ENCODE measurements around the gene SLC10A7. TPM values are rescaled to one million over a fixed set of nuclear protein-coding genes. Genes with fewer than 3 reads are reported as not detected.

SLC10A7 gene, protein sequence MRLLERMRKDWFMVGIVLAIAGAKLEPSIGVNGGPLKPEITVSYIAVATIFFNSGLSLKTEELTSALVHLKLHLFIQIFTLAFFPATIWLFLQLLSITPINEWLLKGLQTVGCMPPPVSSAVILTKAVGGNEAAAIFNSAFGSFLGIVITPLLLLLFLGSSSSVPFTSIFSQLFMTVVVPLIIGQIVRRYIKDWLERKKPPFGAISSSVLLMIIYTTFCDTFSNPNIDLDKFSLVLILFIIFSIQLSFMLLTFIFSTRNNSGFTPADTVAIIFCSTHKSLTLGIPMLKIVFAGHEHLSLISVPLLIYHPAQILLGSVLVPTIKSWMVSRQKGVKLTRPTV
- total RNA-seq = 10 to 100 TPM; 15.9 to 23.3 TPM

DNA sequence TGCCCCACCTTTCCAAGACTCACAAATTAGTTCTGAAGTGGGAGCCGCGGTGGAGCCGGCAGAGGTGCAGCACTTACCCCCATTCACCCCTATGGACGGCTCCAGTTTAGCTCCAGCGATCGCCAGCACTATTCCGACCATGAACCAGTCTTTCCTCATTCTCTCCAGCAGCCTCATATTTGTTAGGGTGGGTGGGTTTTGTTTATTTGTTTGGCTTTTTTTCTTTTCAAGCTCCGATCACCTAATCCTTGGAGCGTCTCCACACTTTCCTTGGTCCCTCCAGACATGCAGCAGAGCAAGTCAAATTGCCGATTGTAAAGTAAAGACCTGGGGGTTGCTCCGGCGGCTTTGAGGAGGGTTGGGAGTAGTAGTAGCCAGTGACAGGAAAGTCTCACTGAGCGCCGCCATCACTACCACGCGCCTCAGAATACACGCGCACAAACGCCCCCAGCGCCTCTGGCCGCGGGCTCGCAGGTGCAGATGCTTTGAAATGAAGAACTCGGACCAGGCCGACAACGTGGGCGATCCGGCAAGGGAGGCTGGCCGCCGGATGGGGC lies at the start of gene SLC10A7:
TSS of gene SLC10A7 (minus strand) at position 400 of the 557 bp plus-strand sequence. CDS start at position 177, 223 bp downstream.
- ChIA-PET POLR2A (no interaction called here), CTCF (interaction anchor here (1.1 to 2.6 kb wide), 2 partner anchors 10 to 41 kb away, joined by 3 to 11 read pairs; no protein-coding TSS in a partner anchor)
- peaks cover under 1% of the 10 kb centered on the region for H3K9me3 Mint-ChIP-seq
- H3K4me1 Mint-ChIP-seq = peaks cover 22% of the 10 kb centered on the region
- no peaks in the 10 kb centered on the region for H3K36me3 Mint-ChIP-seq (ENCODE audit: low read depth)
- no peak within 1 kb of the TSS for H3K27ac Mint-ChIP-seq
- no peaks in the 10 kb centered on the region for H3K27me3 Mint-ChIP-seq
- peak; percentile 74 for DNase-seq
- H3K4me3 Mint-ChIP-seq = no peak within 1 kb of the TSS

DNA sequence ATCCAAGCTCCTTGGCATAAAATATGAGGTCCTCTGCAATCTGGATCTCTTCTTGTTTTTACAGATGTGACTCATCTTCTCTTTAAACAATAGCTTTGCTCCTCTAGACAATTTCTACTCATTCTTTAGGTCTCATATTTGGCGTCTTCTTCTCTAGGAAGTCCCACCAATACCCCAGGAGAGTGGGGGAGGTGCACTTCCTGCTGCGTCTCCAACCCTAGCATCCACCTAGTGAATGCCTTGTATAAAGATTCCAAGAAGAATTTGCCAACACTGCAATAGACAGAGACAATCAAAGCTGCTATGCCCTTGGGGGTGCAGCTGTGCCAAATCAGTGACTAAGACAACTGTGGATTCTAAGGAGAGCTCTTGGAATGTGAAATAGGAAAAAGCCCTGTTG lies 45.7 kb upstream of the SLC10A7 start:
- no peak overlapping the region for H3K4me3 Mint-ChIP-seq
- H3K27ac Mint-ChIP-seq = no peak overlapping the region
- H3K36me3 Mint-ChIP-seq (ENCODE audit: low read depth) = no peaks in the 10 kb centered on the region
- ChIA-PET CTCF (no interaction called here), POLR2A (no interaction called here)
- H3K4me1 Mint-ChIP-seq = no peaks in the 10 kb centered on the region
- H3K27me3 Mint-ChIP-seq = peaks cover 3% of the 10 kb centered on the region
- no peak for DNase-seq
- H3K9me3 Mint-ChIP-seq = no peaks in the 10 kb centered on the region

DNA sequence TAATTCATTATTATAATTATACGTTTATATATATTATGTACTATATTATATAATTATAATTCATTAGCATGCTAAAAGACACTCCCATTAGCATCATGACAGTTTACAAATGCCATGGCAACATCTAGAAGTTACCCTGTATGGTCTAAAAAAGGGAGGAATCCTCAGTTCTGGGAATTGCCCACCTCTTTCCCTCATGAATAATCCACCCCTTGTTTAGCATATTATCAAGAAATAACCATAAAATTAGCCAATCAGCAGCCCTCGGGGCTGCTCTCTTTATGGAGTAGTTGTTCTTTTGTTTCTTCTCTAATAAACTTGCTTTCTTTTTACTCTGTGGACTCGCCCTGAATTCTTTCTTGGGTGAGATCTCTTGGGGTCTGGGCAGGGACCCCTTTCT lies 42.8 kb upstream of the SLC10A7 start:
- Mint-ChIP-seq H3K36me3 (ENCODE audit: low read depth) (no peaks in the 10 kb centered on the region), H3K27me3 (peaks cover 9% of the 10 kb centered on the region), H3K27ac (no peak overlapping the region), H3K4me1 (no peaks in the 10 kb centered on the region), H3K9me3 (peaks cover 2% of the 10 kb centered on the region), H3K4me3 (no peak overlapping the region)
- DNase-seq = no peak
- ChIA-PET CTCF (no interaction called here), POLR2A (no interaction called here)

DNA sequence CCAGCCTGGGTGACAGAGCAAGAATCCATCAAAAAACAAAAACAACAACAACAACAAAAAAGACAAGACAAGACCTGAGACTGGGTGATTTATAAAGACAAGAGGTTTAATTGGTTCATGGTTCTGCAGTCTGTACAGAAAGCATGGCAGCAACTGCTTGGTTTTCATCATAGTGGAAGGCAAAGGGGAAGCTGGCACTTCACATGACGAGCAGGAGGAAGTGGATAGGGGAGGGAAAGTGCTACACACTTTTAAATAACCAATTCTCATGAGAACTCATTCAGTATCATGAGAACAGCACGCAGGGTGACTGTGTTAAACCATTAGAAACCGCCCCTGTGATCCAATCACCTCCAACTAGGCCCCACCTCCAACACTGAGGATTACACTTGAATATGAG lies 28.4 kb upstream of the SLC10A7 start:
- no peak for DNase-seq
- ChIA-PET POLR2A (no interaction called here), CTCF (no interaction called here)

DNA sequence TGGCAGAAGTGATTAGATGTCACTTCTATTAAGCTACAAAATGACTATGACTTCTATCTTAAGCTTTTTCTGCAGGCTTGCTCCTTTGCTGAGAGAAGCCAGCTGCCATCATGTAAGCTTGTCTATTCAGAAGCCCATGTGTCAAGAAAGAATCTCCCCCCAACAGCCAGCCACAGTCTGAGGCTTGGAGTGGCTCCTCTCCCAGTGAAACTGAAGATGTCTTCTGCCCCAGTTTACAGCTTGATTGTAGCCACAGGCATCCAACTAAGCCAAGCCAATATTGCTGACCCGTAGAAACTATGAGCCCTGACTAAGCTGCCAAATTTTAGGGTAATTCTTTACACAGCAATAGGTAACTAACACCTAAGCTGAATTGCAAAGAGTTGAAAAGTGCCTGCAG lies 26.7 kb upstream of the SLC10A7 start:
- CTCF ChIA-PET = no interaction called here
- H3K36me3 Mint-ChIP-seq (ENCODE audit: low read depth) = no peaks in the 10 kb centered on the region
- DNase-seq = no peak
- peaks cover 5% of the 10 kb centered on the region for H3K9me3 Mint-ChIP-seq
- peaks cover 2% of the 10 kb centered on the region for H3K27me3 Mint-ChIP-seq
- no peak overlapping the region for H3K27ac Mint-ChIP-seq
- H3K4me3 Mint-ChIP-seq = no peak overlapping the region
- no peaks in the 10 kb centered on the region for H3K4me1 Mint-ChIP-seq
- POLR2A ChIA-PET = no interaction called here

More for the DNA sequence above, 28.4 kb upstream of the SLC10A7 start:
- Mint-ChIP-seq H3K36me3 (ENCODE audit: low read depth) (no peaks in the 10 kb centered on the region), H3K27ac (no peak overlapping the region), H3K27me3 (peaks cover 2% of the 10 kb centered on the region), H3K9me3 (no peaks in the 10 kb centered on the region), H3K4me1 (no peaks in the 10 kb centered on the region), H3K4me3 (no peak overlapping the region)

DNA sequence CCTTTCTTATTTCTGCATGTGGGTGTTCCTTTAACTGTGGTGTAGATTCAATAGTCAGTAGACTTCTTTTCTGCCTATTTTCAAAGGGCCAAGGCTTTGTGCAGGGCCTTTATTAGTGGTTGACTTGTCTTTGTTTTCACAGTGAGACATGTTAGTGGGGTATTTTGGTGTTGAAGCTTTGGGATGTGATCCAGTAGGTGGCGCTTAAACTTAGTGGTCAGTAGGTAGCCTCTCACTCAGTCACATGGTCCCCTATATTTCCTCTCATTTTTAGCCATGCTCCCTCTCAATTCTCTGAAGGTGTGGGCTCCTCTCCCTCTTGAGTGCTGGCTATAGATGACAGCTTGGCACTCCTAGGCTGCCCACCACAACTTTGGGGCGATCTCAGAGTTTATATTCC lies 23.4 kb upstream of the SLC10A7 start:
- POLR2A ChIA-PET = no interaction called here
- DNase-seq = no peak
- H3K36me3 Mint-ChIP-seq (ENCODE audit: low read depth) = no peaks in the 10 kb centered on the region
- peaks cover 5% of the 10 kb centered on the region for H3K9me3 Mint-ChIP-seq
- H3K4me3 Mint-ChIP-seq = no peak overlapping the region
- CTCF ChIA-PET = no interaction called here
- no peak overlapping the region for H3K27ac Mint-ChIP-seq
- H3K27me3 Mint-ChIP-seq = peaks cover 15% of the 10 kb centered on the region
- H3K4me1 Mint-ChIP-seq = no peaks in the 10 kb centered on the region

DNA sequence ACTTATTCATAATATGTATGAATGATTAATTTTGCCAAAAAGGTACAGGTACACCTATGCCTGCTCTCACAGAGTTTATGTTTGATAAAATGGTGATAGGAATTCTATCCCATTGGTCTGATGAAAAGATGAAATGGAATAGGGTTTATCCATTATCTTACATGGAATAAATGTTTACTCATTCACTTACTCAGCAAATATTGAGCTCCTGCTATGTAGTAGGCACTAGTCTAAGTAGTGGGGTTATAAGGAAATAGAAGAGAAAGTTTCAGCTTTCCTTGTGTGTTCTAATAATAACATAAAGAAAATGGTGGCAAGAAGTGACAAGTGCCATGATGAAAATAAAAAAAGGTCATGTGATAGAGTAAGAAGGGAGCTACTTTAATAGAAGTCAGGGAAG lies 12.4 kb upstream of the SLC10A7 start:
- H3K36me3 Mint-ChIP-seq (ENCODE audit: low read depth) = no peaks in the 10 kb centered on the region

DNA sequence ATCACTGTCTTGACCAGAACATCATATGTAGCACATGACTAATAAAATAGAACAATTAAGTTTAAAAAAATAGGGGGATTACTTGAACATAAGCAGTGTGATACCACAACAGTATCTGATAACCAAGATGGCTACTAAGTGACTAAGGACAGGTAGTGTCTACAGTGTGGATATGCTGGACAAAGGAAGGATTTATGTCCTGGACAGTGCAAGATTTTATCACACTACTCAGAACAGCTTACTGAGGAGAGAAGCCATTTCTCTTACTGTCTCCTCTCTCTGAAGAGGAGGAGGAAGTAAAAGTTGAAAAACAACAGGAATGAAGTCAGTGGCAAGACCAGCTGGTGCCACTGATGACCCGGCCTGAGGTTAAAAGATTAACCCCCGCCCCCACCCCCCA lies 4.0 kb upstream of the SLC10A7 start:
- ChIA-PET POLR2A (no interaction called here), CTCF (interaction anchor here (0.9 kb wide), 1 partner anchor 15 kb away, joined by 3 read pairs; no protein-coding TSS in a partner anchor)
- Mint-ChIP-seq H3K4me3 (no peak overlapping the region), H3K27ac (no peak overlapping the region), H3K36me3 (ENCODE audit: low read depth) (no peaks in the 10 kb centered on the region), H3K4me1 (peaks cover 14% of the 10 kb centered on the region), H3K27me3 (peaks cover 5% of the 10 kb centered on the region), H3K9me3 (peaks cover 2% of the 10 kb centered on the region)
- no peak for DNase-seq

More for the DNA sequence above, 12.4 kb upstream of the SLC10A7 start:
- Mint-ChIP-seq H3K4me1 (no peaks in the 10 kb centered on the region), H3K27ac (no peak overlapping the region), H3K4me3 (no peak overlapping the region), H3K27me3 (peaks cover 12% of the 10 kb centered on the region), H3K9me3 (peaks cover 3% of the 10 kb centered on the region)
- no peak for DNase-seq
- CTCF ChIA-PET = no interaction called here
- POLR2A ChIA-PET = no interaction called here

DNA sequence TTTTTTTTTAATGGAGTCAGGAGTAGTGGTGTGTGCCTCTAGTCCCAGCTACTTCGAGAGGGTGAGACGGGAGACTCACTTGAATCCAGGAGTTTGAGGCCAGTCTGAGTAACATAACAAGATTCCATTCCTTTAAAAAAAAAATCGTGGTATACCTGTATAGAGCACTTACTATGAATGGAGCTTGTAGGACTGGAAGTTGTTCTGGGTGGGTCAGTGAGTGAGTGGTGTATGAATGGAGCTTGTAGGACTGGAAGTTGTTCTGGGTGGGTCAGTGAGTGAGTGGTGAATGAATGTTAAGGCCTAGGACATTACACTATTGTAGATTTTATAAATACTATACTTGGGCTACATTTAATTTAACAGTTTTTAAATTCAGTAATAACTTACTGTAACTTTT lies 2.9 kb upstream of the SLC10A7 start:
- Mint-ChIP-seq H3K27ac (no peak overlapping the region), H3K36me3 (ENCODE audit: low read depth) (no peaks in the 10 kb centered on the region), H3K4me1 (peaks cover 14% of the 10 kb centered on the region), H3K4me3 (no peak overlapping the region), H3K9me3 (peaks cover 2% of the 10 kb centered on the region), H3K27me3 (no peaks in the 10 kb centered on the region)
- ChIA-PET CTCF (no interaction called here), POLR2A (no interaction called here)
- no peak for DNase-seq

DNA sequence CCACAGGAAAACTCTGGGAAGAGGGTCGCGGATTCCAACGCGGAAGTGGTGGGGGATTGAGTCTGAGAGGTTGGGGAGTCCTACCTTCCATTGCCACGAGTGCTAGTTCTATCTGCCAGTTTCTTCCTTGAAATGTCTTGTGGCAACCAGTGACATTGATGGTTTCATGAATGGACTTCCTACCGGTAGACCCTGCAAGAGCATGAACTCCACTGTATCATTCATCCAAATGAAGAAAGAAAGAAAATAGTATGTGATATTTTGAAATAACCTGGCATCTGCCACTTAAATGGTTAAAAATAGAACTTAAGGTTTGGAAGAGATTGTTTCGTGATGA lies 1.1 kb upstream of the SLC10A7 start:
- no peak for DNase-seq
- H3K27me3 Mint-ChIP-seq = no peaks in the 10 kb centered on the region
- H3K27ac Mint-ChIP-seq = no peak overlapping the region
- peaks cover 21% of the 10 kb centered on the region for H3K4me1 Mint-ChIP-seq
- H3K36me3 Mint-ChIP-seq (ENCODE audit: low read depth) = no peaks in the 10 kb centered on the region
- H3K4me3 Mint-ChIP-seq = no peak overlapping the region
- ChIA-PET CTCF (interaction anchor here (1.3 kb wide), 1 partner anchor 654 kb away, joined by 3 read pairs; no protein-coding TSS in a partner anchor), POLR2A (no interaction called here)
- H3K9me3 Mint-ChIP-seq = peaks cover 2% of the 10 kb centered on the region

DNA sequence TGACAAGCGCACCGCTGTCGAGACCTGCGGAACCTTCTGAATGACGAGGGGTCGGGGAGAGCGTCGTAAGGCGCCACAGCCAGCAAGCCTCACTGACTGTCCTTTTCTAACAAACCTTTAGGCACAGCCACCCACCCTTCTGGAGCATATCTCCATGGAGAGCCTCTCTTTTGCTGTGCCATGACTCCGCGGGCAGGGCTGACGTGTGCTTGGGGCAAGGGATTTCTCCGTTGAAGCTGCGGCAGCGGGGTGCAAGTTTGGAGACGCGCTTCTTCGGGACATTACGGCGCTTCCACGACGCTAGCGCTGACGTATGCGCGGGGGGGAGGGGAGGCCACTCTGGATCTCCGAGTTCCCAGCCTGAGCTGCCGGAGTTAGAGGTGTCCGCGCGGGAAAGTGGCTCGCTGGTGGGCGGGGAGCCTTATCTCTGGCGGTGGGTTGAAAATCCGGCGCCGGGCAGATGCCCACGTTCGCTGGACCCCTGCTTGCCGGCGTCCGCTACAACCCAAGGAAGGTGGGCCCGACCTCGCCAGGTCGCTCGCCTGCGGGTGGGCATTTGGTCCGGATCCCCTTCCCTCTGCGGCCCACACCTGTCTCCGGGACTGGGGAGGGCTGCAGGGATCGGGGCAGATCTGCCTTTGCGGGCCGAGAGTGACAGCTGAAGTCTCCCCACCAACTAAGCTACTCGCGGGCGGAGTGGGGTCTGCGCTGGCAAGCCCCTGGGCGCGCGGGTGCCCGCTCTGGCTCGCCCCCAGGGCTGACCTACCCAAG lies 543 bp upstream of the SLC10A7 start:
- peaks cover 22% of the 10 kb centered on the region for H3K4me1 Mint-ChIP-seq
- H3K27ac Mint-ChIP-seq = no peak overlapping the region
- CTCF ChIA-PET = interaction anchor here (1.1 to 2.6 kb wide), 2 partner anchors 10 to 41 kb away, joined by 3 to 11 read pairs; no protein-coding TSS in a partner anchor
- no peaks in the 10 kb centered on the region for H3K27me3 Mint-ChIP-seq
- POLR2A ChIA-PET = no interaction called here
- no peaks in the 10 kb centered on the region for H3K36me3 Mint-ChIP-seq (ENCODE audit: low read depth)
- H3K9me3 Mint-ChIP-seq = peaks cover 2% of the 10 kb centered on the region
- H3K4me3 Mint-ChIP-seq = no peak overlapping the region
- peak; percentile 87 for DNase-seq

DNA sequence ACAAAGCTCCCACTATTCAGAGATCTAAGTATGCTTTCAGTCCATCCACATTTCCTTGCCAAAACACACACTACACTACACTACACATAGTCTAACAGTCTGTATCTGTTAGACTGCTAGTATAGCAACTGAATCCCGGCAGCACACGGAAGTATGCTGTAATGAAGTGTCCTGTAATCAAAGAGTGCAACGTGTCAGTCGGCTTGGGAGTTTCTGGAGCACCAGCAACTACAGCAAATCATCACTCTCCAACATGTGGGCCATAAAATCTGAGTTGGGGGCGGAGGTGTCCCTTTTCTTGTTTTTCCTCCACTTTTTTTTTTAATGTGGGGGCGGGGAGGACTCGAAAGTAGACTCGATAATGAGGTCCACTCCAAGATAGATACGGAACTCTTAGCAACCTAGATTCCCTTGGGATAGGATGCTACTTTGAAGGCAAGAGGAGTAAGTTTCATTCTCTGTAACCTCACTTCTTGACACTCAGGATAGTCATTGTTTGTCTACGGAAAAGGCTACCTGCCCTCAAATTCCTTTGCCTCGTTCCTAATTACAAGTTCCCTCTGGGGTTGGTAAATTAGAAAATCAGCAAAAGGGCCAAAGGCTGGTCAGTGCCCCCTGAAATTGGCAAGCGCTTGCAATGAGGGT lies 722 bp downstream of the SLC10A7 start:
- H3K36me3 Mint-ChIP-seq (ENCODE audit: low read depth) = peaks cover 2% of the 10 kb centered on the region
- POLR2A ChIA-PET = no interaction called here
- peak; percentile 39 for DNase-seq
- CTCF ChIA-PET = interaction anchor here (1.1 to 2.6 kb wide), 2 partner anchors 11 to 40 kb away, joined by 3 to 11 read pairs; no protein-coding TSS in a partner anchor
- peaks cover 22% of the 10 kb centered on the region for H3K4me1 Mint-ChIP-seq
- no peak overlapping the region for H3K27ac Mint-ChIP-seq
- H3K9me3 Mint-ChIP-seq = no peaks in the 10 kb centered on the region
- H3K4me3 Mint-ChIP-seq = no peak overlapping the region
- no peaks in the 10 kb centered on the region for H3K27me3 Mint-ChIP-seq
